IPS DF 6.9 (cell line): Measurements from ENCODE around the gene BANF1.

Source experiments
- DNase-seq: peaks from one replicate; pipeline ENCODE4 v3.0.0-alpha.2; 2013; ENCODE audit warnings: low read depth, low spot score
- H3K27ac ChIP-seq: one replicate; pipeline ENCODE4 v1.5.1; 2013; ENCODE audit warnings: low read length, control low read depth
- H3K27me3 ChIP-seq: 2 replicates; pipeline ENCODE4 v1.6.1; 2013; ENCODE audit warnings: mild to moderate bottlenecking, low read length; ENCODE audit not compliant: control insufficient read depth, insufficient read depth
- H3K36me3 ChIP-seq: 2 replicates; pipeline ENCODE4 v1.6.1; 2013; ENCODE audit warnings: low read length; ENCODE audit not compliant: control insufficient read depth, insufficient read depth
- H3K4me1 ChIP-seq: 2 replicates; pipeline ENCODE4 v1.6.1; 2013; ENCODE audit warnings: low read length; ENCODE audit not compliant: control insufficient read depth, insufficient read depth
- H3K4me3 ChIP-seq: 2 replicates; pipeline ENCODE4 v1.5.1; 2013; ENCODE audit warnings: mild to moderate bottlenecking, low read length
- H3K9me3 ChIP-seq: 2 replicates; pipeline ENCODE4 v1.6.1; 2013; ENCODE audit warnings: low read length, inconsistent platforms; ENCODE audit not compliant: control insufficient read depth, insufficient read depth
- WGBS: extraction: QIAGEN DNeasy Blood & Tissue Kit; methylation state at CpG from one replicate; pipeline ENCODE4 v1.1.7; 2013; ENCODE audit warnings: mixed read lengths, missing lambda C conversion rate; ENCODE audit not compliant: insufficient read length, insufficient coverage; 5-methylcytosine and 5-hydroxymethylcytosine counted together

The BANF1 gene

DNA sequence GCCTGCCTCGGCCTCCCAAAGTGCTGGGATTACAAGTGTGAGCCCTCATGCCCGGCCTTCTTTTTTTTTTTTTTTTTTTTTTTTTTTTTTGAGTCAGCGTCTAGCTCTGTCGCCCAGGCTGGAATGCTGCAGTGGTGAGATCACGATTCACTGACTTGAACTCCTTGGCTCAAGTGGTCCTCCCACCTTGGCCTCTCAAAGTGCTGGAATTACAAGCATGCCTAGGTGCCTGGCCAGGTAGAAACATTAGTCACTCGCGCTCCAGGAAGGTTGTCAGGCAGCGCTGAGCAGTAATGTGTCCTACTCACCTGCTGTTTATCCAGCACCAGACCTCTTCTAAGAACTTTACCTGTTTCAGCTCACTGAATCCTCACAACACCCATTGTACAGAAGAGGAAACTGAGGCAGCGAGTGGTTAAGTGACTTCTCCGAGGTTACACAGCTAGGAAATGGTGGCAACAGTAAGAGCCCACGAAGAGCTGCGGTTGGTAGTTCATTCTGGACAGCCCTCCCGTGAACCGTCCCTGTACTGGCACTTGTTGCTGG, 9.0 kb downstream of the BANF1 start:
- no CpG with 5 or more reads among the region's 14 CpGs for WGBS
- no peaks in the 10 kb centered on the region for H3K9me3 ChIP-seq
- peak overlapping the region; percentile 30; the same call in 1 of the 2 replicates for H3K4me3 ChIP-seq
- DNase-seq, result no peak
- H3K4me1 ChIP-seq, result no peaks in the 10 kb centered on the region; the same call in 1 of the 2 replicates
- H3K36me3 ChIP-seq, result no peaks in the 10 kb centered on the region
- H3K27ac ChIP-seq, result no peak overlapping the region
- peaks cover 5% of the 10 kb centered on the region for H3K27me3 ChIP-seq

DNA sequence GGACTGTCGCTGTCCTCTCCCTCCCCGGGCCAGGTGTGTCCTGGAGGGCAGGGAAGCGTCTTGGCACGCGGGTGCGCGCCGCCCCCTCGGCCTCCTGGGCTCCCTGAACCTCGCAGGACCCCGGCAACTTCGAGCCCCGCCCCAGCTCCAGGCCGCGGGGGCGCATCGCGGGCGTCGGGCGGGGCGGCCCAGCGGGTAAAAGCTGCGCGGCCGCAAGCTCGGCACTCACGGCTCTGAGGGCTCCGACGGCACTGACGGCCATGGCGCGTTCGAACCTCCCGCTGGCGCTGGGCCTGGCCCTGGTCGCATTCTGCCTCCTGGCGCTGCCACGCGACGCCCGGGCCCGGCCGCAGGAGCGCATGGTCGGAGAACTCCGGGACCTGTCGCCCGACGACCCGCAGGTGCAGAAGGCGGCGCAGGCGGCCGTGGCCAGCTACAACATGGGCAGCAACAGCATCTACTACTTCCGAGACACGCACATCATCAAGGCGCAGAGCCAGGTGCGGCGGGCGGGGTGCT, 9.5 kb downstream of the BANF1 start, which contains the start of gene CST6:
TSS of gene CST6 (plus strand) at position 224 of the 519 bp plus-strand sequence. CDS start at position 261, 37 bp downstream.
- no CpG with 5 or more reads among the region's 61 CpGs for WGBS
- DNase-seq, result no peak
- Histone ChIP-seq H3K36me3 (no peaks in the 10 kb centered on the region), H3K27ac (no peak within 1 kb of the TSS), H3K4me1 (no peaks in the 10 kb centered on the region; the same call in 1 of the 2 replicates), H3K4me3 (peak within 1 kb of the TSS; percentile 30; the same call in 1 of the 2 replicates), H3K27me3 (peaks cover 5% of the 10 kb centered on the region), H3K9me3 (no peaks in the 10 kb centered on the region)

DNA sequence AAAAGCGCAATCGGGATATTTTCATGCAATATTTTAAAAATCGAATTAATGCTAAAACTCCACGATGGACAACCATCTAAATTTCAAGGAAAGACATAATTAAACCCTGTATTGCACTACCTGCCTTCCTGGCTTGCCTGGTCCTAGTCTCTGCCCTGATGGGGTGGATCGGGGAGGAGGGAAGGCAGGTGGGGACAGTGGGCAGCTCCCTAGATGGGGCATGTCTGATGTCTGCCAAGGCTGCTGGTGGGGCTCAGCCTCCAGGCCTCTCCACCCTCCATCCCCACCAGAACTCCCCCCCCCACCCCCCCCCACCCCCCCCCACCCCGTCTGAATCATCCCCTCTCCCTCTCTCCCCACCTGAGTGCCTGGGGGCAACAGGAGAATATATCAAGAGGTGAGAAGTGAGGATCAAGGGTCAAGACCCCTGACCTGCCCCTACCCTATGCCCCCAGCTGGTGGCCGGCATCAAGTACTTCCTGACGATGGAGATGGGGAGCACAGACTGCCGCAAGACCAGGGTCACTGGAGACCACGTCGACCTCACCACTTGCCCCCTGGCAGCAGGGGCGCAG, 10.2 kb downstream of the BANF1 start:
- Histone ChIP-seq H3K4me1 (no peaks in the 10 kb centered on the region; the same call in 1 of the 2 replicates), H3K9me3 (no peaks in the 10 kb centered on the region), H3K27me3 (peaks cover 5% of the 10 kb centered on the region), H3K36me3 (no peaks in the 10 kb centered on the region), H3K27ac (no peak overlapping the region), H3K4me3 (no peak overlapping the region; the same call in 1 of the 2 replicates)
- DNase-seq, result no peak
- no CpG with 5 or more reads among the region's 12 CpGs for WGBS

- Histone ChIP-seq H3K36me3 (no peaks in the 10 kb centered on the region), H3K27ac (no peak overlapping the region), H3K4me3 (no peak overlapping the region), H3K9me3 (no peaks in the 10 kb centered on the region), H3K27me3 (peaks cover 5% of the 10 kb centered on the region), H3K4me1 (no peaks in the 10 kb centered on the region; the same call in 1 of the 2 replicates)
- DNase-seq, result no peak
- WGBS, result no CpG with 5 or more reads among the region's 12 CpGs
These were observed 10.9 kb downstream of the BANF1 start for GRCh38 chr11:66012946-66013761.

GRCh38 chr11:66013762-66014100, 11.4 kb downstream of the BANF1 start:
- no peaks in the 10 kb centered on the region; the same call in 1 of the 2 replicates for H3K4me1 ChIP-seq
- WGBS, result no CpG with 5 or more reads among the region's 7 CpGs
- H3K27ac ChIP-seq, result no peak overlapping the region
- H3K4me3 ChIP-seq, result no peak overlapping the region
- no peak for DNase-seq
- H3K36me3 ChIP-seq, result no peaks in the 10 kb centered on the region
- H3K9me3 ChIP-seq, result no peaks in the 10 kb centered on the region
- H3K27me3 ChIP-seq, result peaks cover 5% of the 10 kb centered on the region

DNA sequence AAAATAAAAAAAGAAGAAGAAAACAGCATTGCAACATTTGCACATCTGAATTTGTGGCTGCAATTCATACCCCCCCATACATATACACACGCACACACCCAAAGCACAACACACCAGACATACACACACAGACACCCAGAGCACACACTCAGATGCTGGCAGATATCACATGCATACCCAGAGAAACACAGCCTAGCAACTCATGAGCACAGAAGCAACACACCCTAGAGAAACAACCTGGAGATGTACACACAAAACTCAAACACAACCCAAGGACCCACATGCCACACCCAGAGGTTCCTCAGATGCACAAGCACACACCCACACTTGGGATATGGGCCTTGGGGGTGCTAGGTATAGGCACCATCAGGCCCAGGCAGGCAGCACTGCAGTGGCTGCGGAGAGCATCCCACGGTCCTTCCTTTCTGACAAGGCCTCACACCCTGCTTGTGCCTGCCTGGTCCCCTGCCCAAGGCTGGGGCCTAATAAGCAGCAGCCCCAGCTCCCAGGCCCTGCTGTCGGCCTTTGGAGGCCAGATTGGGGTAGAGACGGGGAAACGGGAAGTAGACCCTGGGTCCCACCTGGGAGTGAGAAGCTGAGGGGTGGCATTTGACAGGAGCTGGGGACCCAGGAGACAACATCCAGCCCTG, 12.6 kb downstream of the BANF1 start:
- WGBS, result no CpG with 5 or more reads among the region's 6 CpGs
- no peak for DNase-seq
- H3K4me1 ChIP-seq, result no peaks in the 10 kb centered on the region; the same call in 1 of the 2 replicates
- H3K27me3 ChIP-seq, result peaks cover 5% of the 10 kb centered on the region
- H3K4me3 ChIP-seq, result no peak overlapping the region
- no peaks in the 10 kb centered on the region for H3K36me3 ChIP-seq
- no peak overlapping the region for H3K27ac ChIP-seq
- H3K9me3 ChIP-seq, result no peaks in the 10 kb centered on the region

DNA sequence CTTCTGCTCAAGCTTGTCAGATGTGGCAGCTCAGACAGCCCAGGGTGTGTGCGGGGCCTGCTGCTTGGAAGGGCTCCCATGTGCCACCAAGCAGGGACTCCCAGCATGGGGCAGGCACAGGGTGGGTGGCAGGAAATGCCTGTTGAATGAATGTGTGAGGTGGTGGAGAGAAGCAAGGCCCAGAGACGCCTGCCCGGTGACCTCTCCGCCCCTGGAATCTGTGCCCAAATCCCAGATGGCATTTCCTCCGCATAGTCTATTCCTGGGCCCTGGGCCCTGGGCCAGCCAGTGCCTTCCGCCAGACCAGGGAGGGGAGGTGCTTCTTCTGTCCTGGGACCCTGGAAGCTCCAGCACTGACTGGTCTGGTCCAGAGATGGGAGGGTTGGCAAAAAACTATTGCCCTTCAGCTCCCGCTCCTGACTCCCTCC, 13.2 kb downstream of the BANF1 start:
- no peak for DNase-seq

GRCh38 chr11:66015936-66016792, 13.9 kb downstream of the BANF1 start:
- Histone ChIP-seq H3K36me3 (no peaks in the 10 kb centered on the region), H3K27ac (no peak overlapping the region), H3K4me1 (no peaks in the 10 kb centered on the region; the same call in 1 of the 2 replicates), H3K4me3 (no peak overlapping the region), H3K9me3 (no peaks in the 10 kb centered on the region), H3K27me3 (peaks cover 5% of the 10 kb centered on the region)
- no CpG with 5 or more reads among the region's 18 CpGs for WGBS
- DNase-seq, result no peak

More for the DNA sequence above, 13.2 kb downstream of the BANF1 start:
- peaks cover 5% of the 10 kb centered on the region for H3K27me3 ChIP-seq
- H3K9me3 ChIP-seq, result no peaks in the 10 kb centered on the region
- no peak overlapping the region for H3K27ac ChIP-seq
- no peak overlapping the region for H3K4me3 ChIP-seq
- no peaks in the 10 kb centered on the region; the same call in 1 of the 2 replicates for H3K4me1 ChIP-seq
- no CpG with 5 or more reads among the region's 7 CpGs for WGBS
- no peaks in the 10 kb centered on the region for H3K36me3 ChIP-seq

DNA sequence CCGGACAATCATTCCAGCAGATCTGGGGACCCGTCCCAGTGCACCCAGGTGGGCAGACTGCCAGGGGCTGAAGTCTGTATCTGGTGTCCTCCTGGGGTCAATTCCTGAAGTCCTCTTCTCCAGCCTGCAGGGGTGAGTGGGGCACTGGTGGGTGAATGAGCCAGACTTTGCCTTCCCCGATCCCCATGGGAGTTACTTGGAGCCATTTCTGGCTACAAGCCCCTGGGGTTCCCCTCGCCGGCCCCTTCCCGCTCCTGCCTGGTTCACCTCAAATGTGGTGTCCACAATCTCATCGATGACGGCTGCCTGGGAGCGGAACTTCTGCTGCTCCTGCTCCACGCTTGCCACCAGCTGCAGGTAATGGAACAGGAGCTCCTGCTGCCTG, 14.5 kb downstream of the BANF1 start:
- no CpG with 5 or more reads among the region's 10 CpGs for WGBS
- Histone ChIP-seq H3K9me3 (no peaks in the 10 kb centered on the region), H3K36me3 (no peaks in the 10 kb centered on the region), H3K4me3 (no peak overlapping the region), H3K4me1 (no peaks in the 10 kb centered on the region), H3K27me3 (0 out of 2 replicates have a peak, but pooled peaks cover 2% of the 10 kb centered on the region), H3K27ac (no peak overlapping the region)
- DNase-seq, result no peak
